Neural progenitor cell (in vitro differentiated cells): ENCODE measurements around the gene AQP3.

Experiments used
- CTCF ChIP-seq: fragments of 200-600 bp; sonication (generic); IDR thresholded peaks from 2 replicates; pipeline ENCODE4 v1.5.1; 2017; ENCODE audit warnings: antibody characterized with exemption, mild to moderate bottlenecking
- EZH2 ChIP-seq: fragments of 200-600 bp; sonication (generic); IDR thresholded peaks from 2 replicates; pipeline ENCODE4 v1.6.1; 2017; ENCODE audit warnings: antibody characterized with exemption, mild to moderate bottlenecking, moderate library complexity
- EZH2phosphoT487 ChIP-seq: fragments of 200-600 bp; sonication (generic); IDR thresholded peaks from 2 replicates; pipeline ENCODE4 v1.6.1; 2017; ENCODE audit warnings: antibody characterized with exemption

- no peak for TF ChIP-seq CTCF
- TF ChIP-seq EZH2phosphoT487, result no peak
- no peak for TF ChIP-seq EZH2
Measured at GRCh38 chr9:33480106-33480505, 32.7 kb upstream of the AQP3 start.
